ENCODE data around the gene ARHGAP26.

DNA sequence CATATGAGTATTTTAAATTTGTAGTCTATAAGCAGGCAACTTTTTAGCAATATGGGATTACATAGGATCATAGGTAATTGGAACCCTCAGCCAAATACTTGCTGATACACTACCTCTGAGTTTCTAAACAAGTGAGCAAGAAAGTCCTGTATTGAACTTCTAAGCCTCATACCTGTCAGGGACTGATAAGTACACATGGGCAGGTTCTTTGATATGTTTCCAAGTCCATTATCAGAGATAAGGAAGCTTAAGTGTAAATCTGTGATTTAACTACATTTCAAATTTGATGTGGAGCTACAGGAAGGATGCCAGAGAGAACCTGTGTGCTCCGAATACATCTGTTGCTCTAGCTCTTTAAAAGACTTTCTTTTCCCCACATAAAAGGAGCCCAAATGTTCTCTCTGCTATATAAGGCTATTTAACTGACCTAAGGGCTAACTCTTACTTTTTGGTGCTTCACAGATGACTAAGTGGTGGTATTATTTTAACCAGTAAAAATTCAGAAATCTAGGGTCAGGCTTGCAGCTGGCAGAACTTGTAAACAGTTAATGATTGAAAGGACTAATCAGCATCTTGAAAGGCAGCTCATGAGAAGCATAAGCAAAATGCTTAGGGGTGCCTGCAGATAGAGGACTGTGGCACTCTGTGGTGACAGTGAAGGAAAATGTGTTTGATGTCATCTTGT, 404.7 kb downstream of the ARHGAP26 start:
- TF ChIP-seq, protein P1, sequence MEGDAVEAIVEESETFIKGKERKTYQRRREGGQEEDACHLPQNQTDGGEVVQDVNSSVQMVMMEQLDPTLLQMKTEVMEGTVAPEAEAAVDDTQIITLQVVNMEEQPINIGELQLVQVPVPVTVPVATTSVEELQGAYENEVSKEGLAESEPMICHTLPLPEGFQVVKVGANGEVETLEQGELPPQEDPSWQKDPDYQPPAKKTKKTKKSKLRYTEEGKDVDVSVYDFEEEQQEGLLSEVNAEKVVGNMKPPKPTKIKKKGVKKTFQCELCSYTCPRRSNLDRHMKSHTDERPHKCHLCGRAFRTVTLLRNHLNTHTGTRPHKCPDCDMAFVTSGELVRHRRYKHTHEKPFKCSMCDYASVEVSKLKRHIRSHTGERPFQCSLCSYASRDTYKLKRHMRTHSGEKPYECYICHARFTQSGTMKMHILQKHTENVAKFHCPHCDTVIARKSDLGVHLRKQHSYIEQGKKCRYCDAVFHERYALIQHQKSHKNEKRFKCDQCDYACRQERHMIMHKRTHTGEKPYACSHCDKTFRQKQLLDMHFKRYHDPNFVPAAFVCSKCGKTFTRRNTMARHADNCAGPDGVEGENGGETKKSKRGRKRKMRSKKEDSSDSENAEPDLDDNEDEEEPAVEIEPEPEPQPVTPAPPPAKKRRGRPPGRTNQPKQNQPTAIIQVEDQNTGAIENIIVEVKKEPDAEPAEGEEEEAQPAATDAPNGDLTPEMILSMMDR (IDR thresholded peaks at IDR 0.05; ENCODE audit: low read depth, low read length, poor library complexity, severe bottlenecking) = no peak
- no peak for TF ChIP-seq EZH2phosphoT487 (IDR thresholded peaks at IDR 0.05; ENCODE audit: borderline replicate concordance, low read length)

All from DOHH2 (cell line).